Body of pancreas (tissue), 4 donors: ENCODE data around the gene SMARCD2.

Source experiments
- CTCF ChIP-seq, 7 experiments: fragments of 450-650 bp in 4 of 7; fragments of 200-600 bp in 3 of 7; sonication (generic) in 3 of 7; IDR thresholded peaks; one replicate each; pipeline ENCODE4 v1.5.1; 2016 to 2019; ENCODE audit warnings: antibody characterized with exemption in 7 of 7
- POLR2A ChIP-seq, 3 donors: fragments of 450-650 bp; IDR thresholded peaks; one replicate each; pipeline ENCODE4 v1.6.1; 2016; ENCODE audit warnings: antibody characterized with exemption in 3 of 3, mild to moderate bottlenecking in 2 of 3

- TF ChIP-seq CTCF (IDR thresholded peaks at IDR 0.05) (no peak), POLR2A (IDR thresholded peaks at IDR 0.05) (no peak)
These were observed 8.6 kb downstream of the SMARCD2 start for GRCh38 chr17:63833741-63834373.
